Measurements from ENCODE around the gene TMEM8B.

DNA sequence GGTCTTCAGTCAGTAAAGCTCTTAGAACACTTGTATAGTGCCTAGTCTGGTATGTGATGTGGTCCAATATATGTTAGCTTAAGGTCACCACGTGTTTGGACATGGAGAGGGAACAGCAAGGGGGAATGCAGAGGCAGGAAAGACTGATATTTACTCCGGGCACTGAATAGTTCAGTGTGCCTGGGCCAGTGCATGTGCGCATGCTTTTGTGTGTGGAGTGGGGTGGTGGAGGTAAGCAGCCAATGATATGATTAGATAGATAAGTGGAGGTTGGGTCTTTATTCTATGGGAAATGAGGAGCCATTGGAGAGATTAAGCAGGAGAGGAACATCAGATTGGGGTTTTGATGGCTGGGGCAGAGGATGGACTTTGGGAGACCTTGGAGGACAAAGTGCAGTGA, 27.2 kb downstream of the TMEM8B start:
- TF ChIP-seq POLR2AphosphoS5 (IDR thresholded peaks at IDR 0.05) (no peak), CTCF (IDR thresholded peaks at IDR 0.05) (no peak), EP300 (IDR thresholded peaks at IDR 0.05) (no peak), POLR2A (IDR thresholded peaks at IDR 0.05) (no peak)

Measured in gastroesophageal sphincter (tissue), 3 donors.